Stimulated activated CD8-positive, alpha-beta memory T cell treated with anti-CD3 and anti-CD28 coated beads, Interleukin-15, amount 100 ng/mL, for 24 hours (primary cell): Measurements from ENCODE around the gene ADPRHL1.

Source experiments
- DNase-seq: peaks from one replicate; pipeline ENCODE4 v3.0.0-alpha.2; 2020; ENCODE audit warnings: low read depth

Gene ADPRHL1

DNA sequence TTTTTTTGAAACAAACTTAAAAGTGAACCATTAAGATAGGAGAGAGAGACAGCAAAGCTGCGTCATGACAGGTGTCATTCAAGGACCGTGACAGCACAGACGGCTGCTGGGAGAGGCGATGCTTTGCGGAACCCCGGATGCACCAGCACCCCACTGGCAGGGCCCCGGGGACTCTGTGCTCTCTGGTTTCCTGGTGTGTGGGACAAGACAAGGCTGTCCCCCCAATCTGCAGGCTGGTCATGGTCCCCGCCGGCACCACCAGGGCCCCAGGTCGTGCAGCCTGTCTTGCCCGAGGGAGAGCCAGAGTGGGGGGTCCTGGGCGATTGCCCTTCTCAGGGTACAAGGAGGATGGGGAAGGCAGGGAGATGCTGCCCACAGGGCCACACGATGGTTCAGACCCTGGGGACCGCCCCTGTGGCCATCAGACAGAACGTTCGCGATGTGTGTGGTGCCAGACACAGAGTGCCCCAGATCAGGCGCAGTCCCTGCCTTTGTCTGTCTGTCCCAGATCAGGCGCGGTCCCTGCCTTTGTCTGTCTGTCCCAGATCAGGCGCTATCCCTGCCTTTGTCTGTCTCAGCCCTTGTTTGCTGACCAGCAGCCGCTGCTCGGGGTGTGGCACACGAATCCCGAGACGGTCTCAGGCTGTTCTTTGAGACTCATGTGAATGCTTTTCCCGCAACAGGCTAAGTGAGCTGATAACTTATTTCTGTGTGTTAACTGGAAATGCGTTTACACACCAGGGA, 36.1 kb downstream of the ADPRHL1 start:
- no peak for DNase-seq

DNA sequence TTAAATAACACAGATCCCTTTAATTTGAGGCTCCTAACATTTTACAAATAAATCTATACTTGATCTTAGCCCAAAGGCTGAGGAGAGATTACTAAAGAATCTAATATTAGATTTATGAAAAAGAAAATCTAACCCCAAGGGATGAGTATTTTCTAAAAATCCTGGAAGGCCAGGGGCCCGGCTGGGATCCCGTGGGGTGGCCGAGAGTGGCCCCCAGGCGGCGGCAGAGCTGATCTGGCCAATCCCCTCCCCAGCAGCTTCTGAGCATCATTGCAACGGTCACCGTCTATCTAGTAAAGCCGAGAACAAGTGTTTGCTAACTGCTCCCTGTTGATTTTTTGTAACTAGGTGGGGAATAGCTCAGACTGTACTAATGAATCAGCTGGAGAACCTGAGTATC, 37.5 kb downstream of the ADPRHL1 start:
- DNase-seq: no peak

DNA sequence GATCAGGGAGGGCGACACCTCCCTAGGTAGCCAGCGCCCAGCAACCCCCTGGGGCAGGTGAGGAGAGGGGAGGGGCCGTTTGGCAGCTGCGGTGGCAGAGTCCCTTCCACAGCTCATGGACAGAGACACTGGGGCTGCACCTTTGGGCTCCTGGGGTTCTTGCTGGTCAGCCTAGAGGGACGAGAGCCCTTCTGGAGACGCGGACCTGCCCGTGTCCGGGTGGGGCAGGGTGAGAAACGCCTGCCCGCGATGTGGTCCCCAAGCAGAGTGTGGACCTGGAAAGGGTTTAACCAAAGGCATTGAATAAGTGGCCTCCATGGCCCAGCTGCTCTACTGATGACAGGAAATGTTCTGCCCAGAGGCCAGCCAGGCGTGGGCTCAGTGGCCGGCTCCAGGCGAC, 38.3 kb downstream of the ADPRHL1 start:
- DNase-seq: no peak

DNA sequence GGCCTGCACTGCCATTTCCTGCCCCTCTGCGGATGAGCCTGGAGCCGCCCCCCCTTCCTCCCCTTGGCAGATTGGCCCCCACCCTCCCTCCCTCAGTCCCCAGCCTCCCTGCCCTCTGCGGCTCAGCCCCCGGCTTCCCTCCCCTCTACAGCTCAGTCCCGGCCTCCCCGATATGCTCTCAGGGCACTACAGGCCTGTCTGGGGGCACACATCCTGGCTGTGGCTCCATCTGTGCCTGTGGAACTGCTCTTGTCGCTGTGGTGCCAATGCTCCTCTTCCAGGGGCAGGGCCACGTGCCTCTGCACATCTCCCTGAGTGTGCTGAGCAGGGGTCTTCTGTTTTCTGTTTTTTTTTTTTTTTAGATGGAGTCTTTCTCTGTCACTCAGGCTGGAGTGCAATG, 39.0 kb downstream of the ADPRHL1 start:
- DNase-seq: no peak

DNA sequence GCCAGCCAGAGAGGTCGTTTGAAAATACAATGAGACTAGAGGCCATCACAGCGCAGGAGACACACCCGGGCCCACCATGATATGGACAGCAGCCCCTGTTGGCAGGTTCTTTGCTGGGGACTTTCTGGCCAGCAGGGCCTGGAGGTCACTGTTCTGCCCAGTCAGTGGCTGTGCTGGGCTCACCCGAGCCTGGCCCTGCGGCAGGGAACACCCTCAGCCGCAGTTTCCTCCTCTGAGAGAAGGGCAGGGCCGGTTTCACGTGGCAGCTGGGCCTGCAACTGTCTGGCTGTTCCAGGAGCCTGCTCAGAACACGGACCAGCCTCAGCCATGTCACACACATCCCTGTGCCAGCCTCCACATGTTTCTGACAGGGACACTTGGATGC, 39.4 kb downstream of the ADPRHL1 start:
- DNase-seq: no peak

DNA sequence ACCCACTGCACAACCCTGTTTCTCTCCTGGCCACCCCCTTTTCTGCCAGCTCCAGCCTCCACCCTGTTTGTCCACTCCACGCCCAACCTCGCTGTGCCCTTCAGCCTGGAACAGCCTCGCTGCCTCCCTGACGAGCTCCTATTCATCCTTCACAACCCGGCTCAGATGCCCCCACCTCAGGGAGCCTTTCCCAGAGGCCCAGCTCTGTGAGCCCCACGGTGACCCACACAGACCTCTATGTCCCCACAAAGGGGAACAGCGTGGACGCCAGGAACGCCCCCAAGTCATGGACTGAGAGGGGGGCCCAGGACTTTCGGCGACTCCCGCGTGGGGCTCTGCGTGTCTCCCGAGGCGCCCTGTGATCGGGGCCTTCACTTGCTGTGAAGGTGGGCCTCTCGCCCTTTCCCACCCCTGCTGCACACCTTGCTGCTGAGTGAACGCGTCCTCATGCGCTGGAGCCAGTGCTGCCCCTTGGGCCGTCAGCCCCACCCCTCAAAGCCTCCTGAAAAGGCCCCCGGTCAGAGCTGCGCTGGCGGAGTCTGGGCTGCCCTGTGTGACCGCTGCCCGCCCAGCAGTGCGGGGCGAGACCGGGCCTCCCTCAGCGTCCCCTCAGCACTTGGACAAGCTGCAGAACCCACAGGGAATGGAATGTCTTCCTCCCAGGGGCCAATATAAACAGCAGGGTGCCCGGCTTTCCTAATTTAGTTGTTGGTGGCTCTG, 40.0 kb downstream of the ADPRHL1 start:
- DNase-seq: no peak

DNA sequence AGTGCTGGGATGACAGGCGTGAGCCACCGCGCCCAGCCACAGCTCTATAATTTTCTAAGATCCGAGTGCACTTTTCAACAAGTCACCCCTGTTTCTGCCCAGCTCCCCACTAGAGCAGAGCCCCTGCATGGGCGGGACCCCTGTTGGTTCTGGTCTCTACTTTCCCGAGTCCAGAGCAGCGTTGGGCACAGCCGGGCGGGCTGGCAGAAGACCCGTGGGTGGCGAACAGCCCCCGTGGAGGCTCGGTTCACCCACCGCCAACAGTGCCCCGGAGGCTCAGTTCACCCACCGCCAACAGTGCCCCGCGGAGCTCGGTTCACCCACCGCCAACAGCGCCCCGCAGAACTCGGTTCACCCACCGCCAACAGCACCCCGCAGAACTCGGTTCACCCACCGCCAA, 40.8 kb downstream of the ADPRHL1 start:
- no peak for DNase-seq

DNA sequence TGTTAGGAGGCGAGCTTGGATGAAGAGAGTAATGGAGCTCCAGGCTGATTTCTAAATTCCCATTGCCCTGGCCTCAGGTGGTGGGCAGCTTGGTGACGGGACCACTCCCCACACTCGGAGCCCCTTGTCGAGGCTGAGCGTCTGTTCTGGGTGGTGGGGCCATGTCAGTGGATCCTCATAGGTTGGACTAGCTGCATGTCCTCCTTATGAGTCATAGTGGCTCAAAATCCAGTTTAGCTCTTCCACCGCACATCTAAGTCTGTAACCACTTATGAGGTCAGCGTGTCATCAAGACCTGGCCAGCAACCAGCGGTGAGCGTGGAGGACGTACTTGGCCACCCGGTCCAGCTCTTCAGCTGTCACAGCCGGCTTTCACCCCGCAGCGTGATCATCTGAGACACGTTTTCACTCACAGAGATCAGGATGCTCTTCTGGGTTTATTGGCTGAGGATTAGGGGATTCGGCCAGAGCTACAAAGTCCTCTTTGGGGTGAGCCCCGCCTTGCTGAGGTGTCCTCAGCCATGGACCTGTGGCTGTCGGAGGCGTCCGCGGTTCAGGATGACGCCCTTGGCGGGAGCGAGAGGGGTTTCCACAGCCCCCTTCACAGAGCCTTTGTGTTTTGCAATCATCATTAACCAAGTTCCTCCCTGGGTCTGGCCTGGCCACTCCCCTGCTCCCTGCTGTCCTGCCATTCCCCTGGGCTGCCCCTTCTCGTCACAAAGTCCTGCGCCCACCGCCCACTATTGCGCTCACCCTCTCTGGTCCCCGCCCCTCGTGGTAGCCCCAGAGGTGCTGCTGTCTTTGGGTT, 41.9 kb downstream of the ADPRHL1 start:
- no peak for DNase-seq

DNA sequence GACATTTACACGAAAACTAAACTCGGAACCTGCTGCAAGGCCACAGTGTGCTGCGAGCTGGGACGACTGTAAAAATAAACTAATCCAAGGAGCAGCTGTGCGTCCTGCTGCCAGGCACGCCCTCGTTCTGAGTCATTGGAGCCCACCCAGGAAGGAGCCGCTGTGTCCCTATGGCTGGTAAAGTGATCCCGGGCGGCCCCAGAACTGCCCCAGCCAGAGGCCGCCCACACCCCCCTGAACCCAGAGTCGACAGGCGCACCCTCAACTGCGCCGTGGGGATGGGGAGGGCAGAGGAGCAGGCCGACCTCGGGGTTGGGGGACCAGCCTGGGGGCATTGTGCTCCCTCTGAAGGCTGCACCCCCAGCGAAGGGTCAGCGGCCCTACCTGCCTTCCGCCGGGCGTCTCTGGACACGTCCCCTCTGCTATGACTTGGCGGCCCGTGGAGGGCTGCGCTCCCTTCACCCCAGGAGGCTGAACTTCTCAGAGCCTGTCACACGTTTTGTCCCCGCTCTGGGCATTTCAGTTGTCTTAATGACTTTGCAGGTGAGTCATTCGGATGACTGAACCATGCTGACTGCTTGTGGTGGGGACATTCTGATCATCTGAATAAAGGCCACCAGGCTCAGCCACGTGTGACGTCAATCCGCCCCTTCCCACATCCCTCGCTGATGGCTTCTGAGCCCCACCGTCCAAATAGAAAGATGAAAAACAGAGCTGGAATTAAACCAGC, 42.7 kb downstream of the ADPRHL1 start:
- no peak for DNase-seq

DNA sequence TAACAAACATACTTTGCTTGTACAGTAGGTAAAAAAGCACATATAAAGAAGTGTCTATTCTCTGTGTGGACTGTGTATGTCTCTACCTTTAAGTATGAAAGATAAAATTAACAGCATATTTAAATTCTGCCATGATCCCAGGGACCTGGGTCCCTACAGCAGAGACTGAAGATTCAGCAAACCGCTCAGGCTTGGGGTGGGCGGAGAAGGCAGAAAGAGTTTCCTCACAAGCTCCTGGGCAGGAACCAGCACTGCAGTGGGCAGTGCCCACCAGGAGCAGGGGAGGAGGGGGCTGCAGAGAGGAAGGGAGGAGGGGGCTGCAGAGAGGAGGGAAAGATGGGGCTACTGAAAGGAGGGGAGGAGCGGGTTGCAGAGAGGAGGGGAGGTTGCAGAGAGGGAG, 44.7 kb downstream of the ADPRHL1 start:
- DNase-seq: no peak

DNA sequence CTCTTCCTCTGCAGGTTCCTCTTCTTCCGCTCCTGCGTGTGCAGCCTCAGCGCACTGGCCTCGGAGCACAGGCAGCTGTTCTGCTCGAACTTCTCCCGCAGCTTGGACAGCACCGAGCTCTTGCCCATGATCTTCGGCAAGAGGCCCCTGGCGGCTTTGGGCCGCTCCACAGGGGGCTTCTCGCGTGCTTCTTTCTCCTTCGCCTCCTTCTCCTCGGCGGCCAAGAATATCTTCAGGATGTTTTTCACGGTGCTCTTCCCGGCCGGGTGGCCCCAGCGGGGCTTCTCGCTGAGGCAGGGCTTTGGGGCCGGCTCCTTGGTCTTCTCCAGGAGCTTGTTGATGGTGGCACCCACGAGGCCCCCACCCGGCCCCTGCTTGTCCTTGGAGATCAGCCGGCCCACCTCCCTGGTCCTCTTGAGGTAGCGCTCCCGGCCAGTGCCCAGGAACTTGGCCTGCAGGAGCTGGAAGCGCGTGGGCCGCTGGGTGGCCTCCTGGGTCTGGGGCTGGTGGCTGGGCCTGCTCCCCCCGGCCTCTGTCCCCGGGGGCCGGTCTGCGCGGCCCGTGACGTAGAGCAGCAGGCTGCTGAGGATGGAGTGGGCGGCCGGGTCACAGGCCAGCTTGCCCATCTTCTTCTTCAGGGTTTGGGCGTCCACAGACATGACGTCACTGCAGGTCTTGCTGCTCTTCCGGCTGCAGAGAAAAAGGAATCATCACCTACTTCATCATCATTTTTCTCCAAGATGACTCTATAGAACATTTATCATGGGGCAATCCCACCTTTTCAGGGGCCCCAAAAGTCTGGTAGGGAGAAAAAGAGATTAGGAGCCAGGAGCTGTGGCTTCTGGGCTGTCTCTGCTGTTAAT, 45.5 kb downstream of the ADPRHL1 start:
- DNase-seq: no peak

DNA sequence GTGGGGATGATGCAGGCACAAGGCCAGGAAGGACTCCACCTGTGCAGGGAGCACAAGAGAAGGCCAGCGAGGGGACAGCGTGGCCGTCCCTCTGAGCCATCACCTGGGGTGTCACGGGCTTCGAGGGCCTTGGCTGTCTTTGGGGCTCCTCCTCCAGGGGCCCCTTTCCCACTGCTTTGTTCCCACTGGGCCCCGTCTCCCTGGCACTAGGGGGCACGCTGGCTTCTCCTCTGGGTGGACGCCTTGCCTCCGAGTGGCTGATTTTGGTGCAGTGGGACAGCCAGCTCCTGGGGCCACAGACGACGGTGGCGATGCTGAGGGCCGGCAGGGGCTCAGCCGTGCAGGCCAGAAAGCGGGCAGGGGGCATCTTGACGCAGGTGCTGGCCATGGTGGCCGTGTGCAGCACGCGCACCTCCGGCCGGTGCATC, 46.2 kb downstream of the ADPRHL1 start:
- DNase-seq: no peak

DNA sequence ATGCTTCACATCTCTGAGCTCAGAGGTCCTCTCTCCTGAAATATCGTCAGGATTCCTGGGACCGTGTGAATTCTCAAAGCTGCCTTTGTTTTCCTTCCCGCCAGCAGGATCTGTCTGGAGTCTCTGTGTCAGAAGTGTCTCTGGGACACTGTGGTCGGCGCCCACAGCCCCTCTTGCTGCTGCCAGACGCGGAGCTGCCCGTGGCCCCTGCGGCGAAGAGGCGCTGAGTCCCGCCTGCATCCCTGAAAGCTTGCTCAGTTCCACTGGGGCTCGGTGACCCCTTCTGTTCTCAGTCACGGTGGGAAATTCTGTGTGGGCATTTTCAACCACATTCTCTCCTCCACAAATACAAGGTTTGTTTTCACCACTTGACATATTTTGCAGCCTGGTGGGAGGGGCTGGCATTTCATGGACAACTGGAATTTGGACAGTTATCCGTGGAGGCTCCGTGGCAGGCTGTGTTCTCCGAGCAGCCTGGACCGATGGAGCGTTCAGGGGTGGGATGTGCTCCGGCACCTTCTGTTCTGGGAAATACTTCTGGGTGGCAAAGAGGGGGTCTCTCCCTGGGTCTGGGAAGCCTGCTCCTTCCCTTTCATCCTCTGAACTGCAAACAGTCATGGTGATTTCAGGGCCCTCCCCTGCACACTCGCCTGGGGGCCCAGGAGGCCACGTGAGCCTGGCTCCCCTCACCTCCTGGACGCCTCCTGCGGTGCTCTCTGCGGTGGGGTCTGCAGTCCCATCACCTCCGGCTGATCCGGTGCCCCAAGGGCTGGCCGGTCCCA, 46.8 kb downstream of the ADPRHL1 start:
- DNase-seq: no peak

DNA sequence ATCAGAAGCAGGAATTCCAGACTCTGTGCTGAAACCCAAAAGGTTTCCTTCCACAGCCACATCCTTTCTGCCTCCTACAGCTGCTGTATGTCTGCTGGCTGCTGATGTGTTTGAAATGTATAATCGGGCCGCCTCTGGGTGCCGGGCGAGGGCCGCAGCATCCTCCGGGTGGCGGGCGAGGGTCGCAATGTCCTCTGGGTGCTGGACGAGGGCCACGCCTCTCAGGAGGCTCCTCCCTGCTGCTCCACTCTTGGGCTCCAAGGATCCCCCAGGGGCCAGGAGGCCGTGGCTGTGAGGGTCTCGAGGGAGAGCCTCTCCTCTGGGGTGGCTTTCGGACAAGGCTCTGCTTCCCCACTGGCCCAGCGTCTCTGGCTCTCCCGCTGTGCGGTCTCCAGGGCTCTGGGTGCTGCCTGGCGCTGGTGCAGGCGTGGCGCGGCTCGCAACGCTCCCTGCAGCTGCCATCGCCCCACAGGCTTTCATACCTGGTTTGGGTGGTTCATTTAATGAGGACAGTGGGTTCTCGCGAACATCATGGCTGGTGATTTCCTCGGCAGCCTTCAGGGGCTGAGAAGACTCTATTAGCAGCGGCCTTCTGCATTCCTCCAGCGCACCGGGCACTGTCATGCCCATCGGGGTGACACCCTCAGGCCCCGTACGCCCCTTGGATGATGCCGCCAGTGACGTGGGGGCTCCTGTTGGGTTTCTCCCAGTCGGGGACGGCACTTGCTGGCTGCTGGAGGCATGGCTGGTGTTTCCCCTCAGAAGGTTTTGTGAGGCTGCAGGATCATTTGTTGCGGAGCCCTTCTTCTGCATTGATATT, 47.6 kb downstream of the ADPRHL1 start:
- no peak for DNase-seq

DNA sequence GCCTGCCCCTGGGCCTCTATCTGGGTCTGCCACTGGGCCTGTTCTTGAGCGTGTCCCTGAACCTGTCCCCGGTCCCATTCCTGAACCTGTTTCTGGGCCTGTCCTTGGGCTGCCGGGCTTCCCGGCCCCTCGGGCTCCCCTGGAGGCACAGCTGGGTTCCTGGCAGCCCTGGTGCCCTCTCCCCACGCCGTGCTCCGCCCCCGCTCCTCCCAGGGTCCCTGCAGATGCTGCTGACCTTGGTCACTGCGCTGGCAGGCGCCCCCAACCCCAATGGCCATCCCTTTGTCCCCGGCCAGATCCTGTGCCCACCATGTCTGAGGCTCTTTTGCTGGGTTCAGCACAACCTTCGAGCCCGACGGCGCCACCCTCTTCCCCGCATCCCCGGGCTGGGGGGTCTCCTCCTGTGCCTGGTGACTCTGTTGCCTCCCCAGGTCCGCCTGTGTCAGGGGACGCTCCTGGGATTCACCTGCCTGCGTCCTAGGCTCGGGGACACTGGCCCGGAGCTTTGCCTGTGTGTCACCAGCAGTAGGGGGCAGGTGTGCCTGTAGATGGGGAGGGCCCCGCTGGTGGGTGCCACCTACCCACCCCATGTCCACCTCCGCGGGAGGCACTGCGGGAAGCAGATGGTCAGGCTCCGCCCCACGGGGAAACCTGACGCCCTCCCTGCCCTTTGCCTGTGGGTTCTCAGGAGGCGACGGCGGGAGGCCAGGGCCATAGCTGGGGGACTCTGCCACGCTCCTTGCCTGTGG, 48.4 kb downstream of the ADPRHL1 start:
- no peak for DNase-seq

DNA sequence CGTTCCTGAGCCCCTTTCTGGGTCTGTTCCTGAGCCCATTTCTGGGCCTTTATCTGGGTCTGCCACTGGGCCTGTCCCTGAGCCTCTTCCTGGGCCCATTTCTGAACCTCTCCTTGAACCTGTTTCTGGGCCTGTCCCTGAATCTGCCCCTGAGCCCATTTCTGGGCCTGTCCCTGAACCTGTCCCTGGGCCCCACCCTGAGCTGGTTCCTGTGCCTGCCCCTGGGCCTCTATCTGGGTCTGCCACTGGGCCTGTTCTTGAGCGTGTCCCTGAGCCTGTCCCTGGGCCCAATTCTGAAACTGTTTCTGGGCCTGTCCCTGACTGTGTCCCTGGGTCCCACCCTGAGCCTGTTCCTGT, 48.9 kb downstream of the ADPRHL1 start:
- no peak for DNase-seq

DNA sequence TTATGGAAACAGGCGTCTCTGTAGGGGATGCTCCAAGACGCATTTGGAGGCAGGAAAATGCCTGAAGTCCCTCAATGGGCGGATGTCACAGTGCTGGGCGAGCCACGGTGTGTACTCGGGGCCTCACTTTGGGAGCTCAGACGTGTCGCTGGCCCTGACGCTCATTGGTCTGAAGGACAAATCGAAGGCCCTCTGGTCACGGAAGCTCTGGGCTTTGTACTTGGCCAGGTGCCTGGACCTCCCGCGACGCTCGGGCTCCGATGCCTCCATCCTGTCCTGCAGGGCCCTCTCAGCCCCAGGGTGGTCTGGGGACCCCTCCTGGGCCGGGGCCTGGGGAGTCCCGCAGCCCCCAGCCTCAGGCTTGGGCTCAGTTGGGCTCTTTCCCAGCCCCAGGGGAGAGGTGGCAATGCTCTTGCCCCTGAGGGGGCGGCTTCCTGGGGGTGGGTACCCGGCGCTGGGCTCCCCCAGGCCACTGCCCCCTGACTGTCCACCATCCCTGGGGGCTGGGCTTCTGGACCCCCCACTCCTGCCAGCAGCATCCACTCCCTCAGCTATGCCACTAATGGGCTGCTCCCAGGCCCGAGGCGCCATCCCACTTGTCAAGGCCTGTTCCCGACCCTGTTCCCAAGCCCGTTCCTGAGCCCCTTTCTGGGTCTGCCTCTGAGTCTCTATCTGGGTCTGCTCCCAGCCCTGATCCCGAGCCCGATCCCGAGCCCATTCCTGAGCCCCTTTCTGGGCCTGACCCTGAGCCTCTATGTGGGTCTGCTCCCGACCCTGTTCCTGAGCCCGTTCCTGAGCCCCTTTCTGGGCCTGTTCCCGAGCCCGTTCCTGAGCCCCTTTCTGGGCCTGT, 49.8 kb downstream of the ADPRHL1 start:
- DNase-seq: no peak
